D721Med (cell line): ENCODE measurements around the gene LMCD1.

Experiments
- DNase-seq: peaks from one replicate; pipeline ENCODE4 v3.0.0; 2011; ENCODE audit warnings: low spot score; ENCODE audit not compliant: insufficient read length
- FAIRE-seq: peaks from 2 replicates; lab custom pipeline; 2011; peaks lifted over from hg19 to GRCh38; lab: Jason Lieb, UNC
- CTCF ChIP-seq: IDR thresholded peaks from 2 replicates; pipeline ENCODE4 v1.5.1; 2012; ENCODE audit warnings: mild to moderate bottlenecking, control low read depth; ENCODE audit not compliant: insufficient read depth; ENCODE audit errors: missing control alignments

Gene LMCD1

GRCh38 chr3:8593021-8593827 lies 91.6 kb downstream of the LMCD1 start:
- TF ChIP-seq CTCF: no peak
- no peak for FAIRE-seq

GRCh38 chr3:8595252-8595651 lies 93.6 kb downstream of the LMCD1 start:
- DNase-seq (no peak), FAIRE-seq (no peak)
- no peak for TF ChIP-seq CTCF

More at GRCh38 chr3:8593021-8593827, 91.6 kb downstream of the LMCD1 start:
- no peak for DNase-seq

- DNase-seq (no peak), FAIRE-seq (no peak)
- no peak for TF ChIP-seq CTCF
These were observed 94.1 kb downstream of the LMCD1 start for GRCh38 chr3:8595695-8596115.

GRCh38 chr3:8596321-8597218 lies 94.9 kb downstream of the LMCD1 start:
- FAIRE-seq (no peak), DNase-seq (no peak)
- no peak for TF ChIP-seq CTCF

- DNase-seq (no peak), FAIRE-seq (no peak)
- TF ChIP-seq CTCF: no peak
These were observed 95.7 kb downstream of the LMCD1 start for GRCh38 chr3:8597219-8597853.

GRCh38 chr3:8599146-8599545 lies 97.5 kb downstream of the LMCD1 start:
- FAIRE-seq: no peak
- DNase-seq: no peak
- no peak for TF ChIP-seq CTCF
